Thyroid gland (tissue), 4 donors: Measurements from ENCODE around the gene MAD2L1BP.

Experiments
- POLR2A ChIP-seq, 2 donors: fragments of 450-650 bp; IDR thresholded peaks; one replicate each; pipeline ENCODE4 v1.6.1; 2017; ENCODE audit warnings: antibody characterized with exemption in 2 of 2, mild to moderate bottlenecking in 2 of 2, moderate library complexity in 1 of 2
- TF ChIP-seq, protein P1 (sequence below), 6 experiments: fragments of 200-600 bp in 3 of 6; fragments of 450-650 bp in 3 of 6; sonication (generic) in 3 of 6; IDR thresholded peaks; one replicate each; pipeline ENCODE4 v1.5.1; 2016 to 2019; ENCODE audit warnings: antibody characterized with exemption in 6 of 6, mild to moderate bottlenecking in 2 of 6, inconsistent platforms in 1 of 6, moderate library complexity in 1 of 6

- TF ChIP-seq POLR2A (IDR thresholded peaks at IDR 0.05) = no peak
- TF ChIP-seq, protein P1, sequence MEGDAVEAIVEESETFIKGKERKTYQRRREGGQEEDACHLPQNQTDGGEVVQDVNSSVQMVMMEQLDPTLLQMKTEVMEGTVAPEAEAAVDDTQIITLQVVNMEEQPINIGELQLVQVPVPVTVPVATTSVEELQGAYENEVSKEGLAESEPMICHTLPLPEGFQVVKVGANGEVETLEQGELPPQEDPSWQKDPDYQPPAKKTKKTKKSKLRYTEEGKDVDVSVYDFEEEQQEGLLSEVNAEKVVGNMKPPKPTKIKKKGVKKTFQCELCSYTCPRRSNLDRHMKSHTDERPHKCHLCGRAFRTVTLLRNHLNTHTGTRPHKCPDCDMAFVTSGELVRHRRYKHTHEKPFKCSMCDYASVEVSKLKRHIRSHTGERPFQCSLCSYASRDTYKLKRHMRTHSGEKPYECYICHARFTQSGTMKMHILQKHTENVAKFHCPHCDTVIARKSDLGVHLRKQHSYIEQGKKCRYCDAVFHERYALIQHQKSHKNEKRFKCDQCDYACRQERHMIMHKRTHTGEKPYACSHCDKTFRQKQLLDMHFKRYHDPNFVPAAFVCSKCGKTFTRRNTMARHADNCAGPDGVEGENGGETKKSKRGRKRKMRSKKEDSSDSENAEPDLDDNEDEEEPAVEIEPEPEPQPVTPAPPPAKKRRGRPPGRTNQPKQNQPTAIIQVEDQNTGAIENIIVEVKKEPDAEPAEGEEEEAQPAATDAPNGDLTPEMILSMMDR (IDR thresholded peaks at IDR 0.05) = no peak
Observed at GRCh38 chr6:43647613-43648012, 12.0 kb downstream of the MAD2L1BP start.
